GM19397 (cell line): ENCODE measurements around the gene IGFLR1.
A peak's percentile ranks its signal among the peaks of the same experiment; 100 is the strongest.
"Not testable (repeated sequence)": the region's sequence is repeated elsewhere in the genome, so short reads cannot be mapped to it uniquely, and the experiment has no call there.

Source experiments
- ATAC-seq: cut with Tn5 transposase; IDR thresholded peaks from one replicate; pipeline ENCODE4 v1.9.1; 2021; ENCODE audit warnings: mild to moderate bottlenecking, moderate library complexity; ENCODE audit not compliant: unreplicated experiment

Gene IGFLR1

DNA sequence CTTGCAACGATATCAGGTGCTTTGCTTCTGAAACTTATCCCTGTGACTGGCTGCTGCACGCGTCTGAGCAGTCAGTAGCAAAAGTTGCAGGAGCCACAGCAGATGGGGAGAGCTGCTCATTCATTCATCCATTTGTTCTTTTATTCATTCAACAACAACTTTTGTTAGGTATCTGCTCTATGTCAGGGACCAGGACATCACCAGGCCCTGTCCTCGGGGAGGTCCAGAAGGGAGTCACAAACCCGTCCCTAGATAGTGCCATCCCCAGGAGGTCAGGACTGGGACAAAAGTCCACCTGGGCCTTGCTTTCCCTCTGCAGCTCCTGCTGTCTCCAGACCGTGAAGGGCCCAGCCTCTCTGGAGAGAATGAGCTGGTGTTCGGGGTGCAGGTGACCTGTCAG is 35.7 kb upstream of the IGFLR1 start:
- no peak for ATAC-seq

DNA sequence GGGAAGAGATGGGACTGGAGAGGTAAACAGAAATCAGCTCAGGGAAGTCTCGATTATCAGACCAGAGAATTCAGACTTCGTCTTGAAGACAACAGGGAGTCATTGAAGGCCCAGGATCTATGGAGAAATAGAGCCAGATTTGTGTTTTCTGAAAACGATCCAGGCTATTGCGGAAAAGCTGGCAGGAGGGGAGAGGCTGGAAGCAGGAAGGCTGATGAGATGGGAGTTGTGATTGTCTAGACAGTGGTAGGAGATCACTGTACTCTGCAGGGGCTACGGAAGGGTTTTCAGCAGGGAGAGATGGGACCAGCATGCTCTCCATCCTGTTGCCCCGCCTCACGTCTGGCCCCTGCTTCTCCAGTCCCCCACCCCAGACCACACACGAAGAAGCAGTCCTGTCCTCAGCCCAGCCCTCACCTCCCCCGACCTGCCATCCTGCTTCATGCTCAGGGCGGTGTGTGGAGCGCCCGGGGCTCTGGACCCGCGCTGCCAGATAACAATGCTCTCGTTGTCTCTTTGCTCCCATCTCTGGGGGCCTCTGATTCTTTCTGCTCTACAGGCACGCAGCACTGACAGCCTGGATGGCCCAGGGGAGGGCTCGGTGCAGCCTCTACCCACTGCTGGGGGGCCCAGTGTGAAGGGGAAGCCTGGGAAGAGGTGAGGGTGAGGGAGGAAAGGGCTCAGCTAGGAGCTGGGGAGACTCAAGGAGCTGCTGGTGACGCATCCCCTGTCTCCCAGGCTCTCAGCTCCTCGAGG is 35.0 kb upstream of the IGFLR1 start:
- ATAC-seq: no peak

DNA sequence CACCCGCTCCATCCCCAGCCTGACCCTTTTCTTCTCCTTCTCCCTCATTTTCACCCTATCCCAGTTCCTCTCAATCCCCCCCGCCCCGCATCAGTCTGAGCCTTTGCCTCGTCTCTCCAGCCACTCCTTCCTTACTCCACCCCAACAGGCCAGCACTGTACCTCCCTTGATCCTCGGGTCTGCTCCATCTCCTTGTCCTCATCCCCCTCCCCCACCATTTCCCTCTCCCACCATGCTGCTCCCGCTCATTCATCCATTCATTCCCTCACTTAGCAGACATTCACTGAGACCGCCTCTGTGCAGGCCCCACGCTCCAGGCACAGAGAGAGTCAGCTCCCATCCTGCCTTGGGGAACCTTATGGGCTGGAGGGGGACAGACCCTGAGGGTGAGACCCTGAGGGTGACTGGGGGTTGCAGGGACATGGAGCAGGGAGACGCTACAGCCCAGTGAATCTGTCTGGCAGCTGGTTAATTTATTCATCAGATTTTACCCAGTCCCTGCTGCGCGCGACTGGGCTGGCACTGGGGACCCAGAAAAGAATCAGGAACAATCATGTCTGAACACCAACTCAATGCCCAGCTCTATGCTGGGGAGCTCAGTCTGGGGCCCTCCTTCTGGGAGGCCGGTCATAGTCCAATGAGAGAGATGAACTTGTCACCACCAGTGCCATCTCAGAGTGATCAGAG is 34.0 kb upstream of the IGFLR1 start:
- no peak for ATAC-seq

GRCh38 chr19:35775298-35776101 is 33.2 kb upstream of the IGFLR1 start, which contains the start of gene ARHGAP33:
ARHGAP33 (plus strand) TSS chr19:35775564; CDS start chr19:35775659, 95 bp downstream.
- peak; percentile 93 for ATAC-seq

DNA sequence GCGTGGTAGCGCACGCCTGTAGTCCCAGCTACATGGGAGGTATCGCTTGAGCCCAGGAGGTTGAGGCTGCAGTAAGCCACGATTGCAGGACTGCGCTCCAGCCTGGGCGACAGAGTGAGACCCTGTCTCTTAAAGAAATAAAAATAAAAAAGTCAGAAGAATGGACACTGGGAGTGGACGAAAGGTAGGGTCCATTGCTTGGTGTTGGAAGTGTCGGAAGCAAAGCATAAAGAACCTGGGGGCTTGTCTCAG is 32.7 kb upstream of the IGFLR1 start:
- peak; percentile 9 for ATAC-seq

DNA sequence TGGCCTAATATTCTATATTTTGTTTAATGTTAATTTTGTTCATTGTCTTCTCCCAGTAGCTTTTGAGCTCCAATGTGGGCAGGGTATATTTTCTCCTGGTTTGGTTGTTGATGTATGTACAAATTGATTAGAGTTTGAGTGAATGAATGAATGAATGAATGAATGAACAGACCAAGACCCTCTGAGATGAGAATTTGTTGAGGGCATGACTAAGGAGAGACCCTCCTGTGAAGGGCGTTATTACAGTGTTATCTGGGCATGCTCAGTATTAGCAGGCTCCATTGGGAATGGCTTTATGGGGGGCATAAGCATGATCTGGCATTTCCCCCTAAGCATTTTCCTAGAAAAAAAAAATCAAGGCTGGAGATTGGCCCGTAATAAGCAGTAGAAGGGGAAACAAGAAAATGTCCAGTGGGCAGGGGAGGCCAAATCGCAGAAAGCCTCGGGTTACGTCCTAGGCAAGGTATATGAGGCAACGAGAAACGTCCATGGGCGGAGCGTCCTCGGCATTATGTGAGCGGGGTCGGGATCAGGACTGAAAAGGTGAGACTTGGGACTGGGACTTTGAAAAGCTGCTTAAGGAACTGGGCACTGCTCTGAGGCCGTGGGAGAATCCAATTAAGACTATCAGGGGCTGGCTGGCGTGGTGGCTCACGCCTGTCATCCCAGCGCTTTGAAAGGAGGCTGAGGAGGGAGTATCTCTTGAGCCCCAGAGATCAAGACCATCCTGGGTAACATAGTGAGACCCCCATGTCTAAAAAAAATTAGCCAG is 32.2 kb upstream of the IGFLR1 start:
- ATAC-seq: no peak

- no peak for ATAC-seq
Measured at GRCh38 chr19:35773020-35773806, 31.0 kb upstream of the IGFLR1 start.

GRCh38 chr19:35772362-35772761 is 30.1 kb upstream of the IGFLR1 start:
- not testable (repeated sequence) for ATAC-seq

GRCh38 chr19:35768082-35768421 is 25.8 kb upstream of the IGFLR1 start:
- ATAC-seq: no peak

GRCh38 chr19:35767288-35768081 is 25.2 kb upstream of the IGFLR1 start:
- ATAC-seq: no peak

DNA sequence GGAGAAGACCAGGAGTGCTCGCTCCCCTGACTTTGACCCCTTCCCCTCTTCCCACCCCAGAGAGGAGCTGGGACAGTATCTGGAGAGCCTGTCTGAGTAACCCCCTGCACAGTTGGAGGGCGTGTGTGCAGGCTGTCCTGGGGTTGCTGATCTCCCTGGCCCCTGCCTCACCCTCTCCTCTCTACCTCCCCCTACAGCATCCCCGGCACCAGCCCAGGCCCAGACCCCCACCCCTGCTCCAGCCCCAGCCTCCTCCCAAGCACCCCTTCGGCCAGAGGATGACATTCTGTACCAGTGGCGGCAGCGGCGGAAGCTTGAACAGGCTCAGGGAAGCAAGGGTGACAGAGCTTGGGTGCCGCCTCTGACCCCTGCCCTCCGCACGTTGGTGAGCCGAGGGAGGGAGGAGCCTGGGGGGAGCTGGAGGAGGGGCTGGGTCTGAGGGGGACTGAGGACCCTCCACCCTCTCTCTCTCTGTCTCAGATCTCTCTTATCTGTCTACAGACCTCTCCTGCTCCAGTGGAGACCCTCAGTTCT is 24.4 kb upstream of the IGFLR1 start:
- no peak for ATAC-seq

DNA sequence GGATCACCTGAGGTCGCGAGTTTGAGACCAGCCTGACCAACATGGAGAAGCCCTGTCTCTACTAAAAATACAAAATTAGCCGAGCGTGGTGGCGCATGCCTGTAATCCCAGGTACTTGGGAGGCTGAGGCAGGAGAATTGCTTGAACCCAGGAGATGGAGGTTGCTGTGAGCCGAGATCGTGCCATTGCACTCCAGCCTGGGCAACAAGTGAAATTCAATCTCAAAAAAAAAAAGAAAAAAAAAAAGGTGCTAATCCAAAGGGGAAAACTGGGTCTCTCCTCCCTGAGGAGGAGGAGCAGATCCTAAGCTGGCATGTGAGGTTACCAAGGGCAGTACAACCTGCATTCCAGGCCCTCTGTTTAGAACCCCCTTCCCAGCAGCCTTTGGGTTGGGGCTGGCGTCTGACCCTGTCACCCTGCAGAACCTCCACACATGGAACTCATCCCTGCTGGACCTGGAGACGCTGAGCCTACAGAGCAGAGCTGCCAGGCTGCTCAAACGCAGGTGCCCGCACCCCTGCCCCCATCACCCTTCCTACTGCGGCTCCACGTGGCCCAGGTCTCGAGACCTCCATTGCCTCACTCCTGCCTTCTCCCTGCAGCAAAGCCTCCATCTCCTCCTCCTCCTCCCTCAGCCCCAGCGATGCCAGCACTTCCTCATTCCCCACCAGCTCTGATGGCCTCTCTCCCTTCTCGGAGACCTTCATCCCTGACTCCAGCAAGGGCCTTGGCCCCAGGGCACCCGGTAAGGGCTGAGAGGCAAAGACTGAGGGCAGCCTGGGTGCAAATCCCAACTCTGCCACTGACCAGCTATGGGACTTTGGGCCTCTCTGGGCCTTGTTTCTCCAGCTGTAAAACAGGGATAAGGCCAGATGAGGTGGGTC is 22.4 kb upstream of the IGFLR1 start:
- no peak for ATAC-seq

DNA sequence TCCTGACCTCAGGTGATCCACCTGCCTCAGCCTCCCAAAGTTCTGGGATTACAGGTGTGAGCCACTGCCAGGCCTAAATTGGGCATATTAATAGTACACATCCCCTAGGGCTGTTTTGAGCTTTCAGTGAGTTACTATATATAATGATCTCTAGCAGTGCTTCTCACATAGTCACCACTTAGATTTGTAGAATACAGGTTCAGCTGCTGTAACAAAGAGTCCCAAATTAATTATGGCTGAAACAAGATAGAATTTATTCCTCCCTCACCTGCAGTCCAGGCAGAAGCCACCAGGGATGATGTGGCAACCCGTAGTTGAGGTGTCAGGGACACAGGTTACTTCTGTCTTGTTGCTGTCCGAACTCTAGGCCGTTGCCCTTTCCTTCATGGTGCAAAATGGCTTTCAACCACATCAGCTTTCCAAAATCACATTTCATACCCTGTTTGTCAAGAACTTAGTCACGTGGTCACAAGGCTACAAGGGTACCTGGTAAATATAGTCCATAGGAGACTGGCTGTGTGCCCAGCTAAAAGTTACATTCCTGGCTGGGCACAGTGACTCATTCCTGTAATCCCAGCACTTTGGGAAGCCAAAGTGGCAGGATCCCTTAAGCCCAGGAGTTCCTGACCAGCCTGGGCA is 18.6 kb upstream of the IGFLR1 start:
- no peak for ATAC-seq

- no peak for ATAC-seq
Measured at GRCh38 chr19:35759697-35760096, 17.4 kb upstream of the IGFLR1 start.

DNA sequence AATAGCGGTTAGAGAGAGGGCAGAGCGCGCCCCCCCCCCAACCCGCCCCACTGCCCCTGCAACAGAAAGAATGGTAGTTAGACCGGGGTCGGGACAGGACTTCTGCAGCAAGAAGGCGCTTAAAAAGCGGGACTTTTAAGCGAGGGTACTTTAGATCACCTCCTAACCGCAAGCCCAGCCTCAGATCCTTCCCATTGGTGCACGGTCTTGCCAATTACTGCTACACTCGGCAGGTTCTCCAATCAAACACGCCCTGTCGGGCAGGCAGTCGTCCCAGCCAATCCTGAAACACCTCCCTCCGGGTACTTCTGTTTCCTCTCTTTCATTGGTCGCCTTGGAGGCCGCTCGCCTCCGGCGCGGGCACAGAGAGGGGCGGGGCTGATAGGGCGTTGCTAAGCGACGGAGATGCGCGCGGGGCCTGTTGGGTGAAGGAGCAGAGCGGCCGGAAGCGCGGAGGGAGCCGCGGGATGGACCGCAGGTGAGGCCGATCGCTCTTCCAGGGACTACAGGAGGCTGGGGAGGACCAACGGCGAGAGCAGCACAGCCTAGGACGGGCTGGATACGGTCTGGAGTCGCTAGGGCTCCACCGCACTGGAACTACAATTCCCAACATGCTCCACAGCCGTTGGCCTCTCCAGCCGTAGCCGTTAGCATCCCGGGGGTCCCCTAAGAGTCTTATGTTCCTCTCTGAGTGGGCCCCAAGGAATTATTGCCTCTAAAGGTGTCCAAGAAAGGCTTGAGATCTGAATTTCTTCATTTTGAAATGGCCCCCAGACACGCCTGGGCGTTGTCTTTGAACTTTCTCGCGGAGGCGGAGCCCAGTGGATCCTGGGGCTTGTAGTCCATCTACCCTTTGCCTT is 15.7 kb upstream of the IGFLR1 start, which contains the start of gene PROSER3:
Gene PROSER3, plus strand, starts transcription at position 428 of the 860 bp plus-strand sequence. Its CDS starts 40 bp downstream, at position 468.
- ATAC-seq: peak; percentile 93

DNA sequence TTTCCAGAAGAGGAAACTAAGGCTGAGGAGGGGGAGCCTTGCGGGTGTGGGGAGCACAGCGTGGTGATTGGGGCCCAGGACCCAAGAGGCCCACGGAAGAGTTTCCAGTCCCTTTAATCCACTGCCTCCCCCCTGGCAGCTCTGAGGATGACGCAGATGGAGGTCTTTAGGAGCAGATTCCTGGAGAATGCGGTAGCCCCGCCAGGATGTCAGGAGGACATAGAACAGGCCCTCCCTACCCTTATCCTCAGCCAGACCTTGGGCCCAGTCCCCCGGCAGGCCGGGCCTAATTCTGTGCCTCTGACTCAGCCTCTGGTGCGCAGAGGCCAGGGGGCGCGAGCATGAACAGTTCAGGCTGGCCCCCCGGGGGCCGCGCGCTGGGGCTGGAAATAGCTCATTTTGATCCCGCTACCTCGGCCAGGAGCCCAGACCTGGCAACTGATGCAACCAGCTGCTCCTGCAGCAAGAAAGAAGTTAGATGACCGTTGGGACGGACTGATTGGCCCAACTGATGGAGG is 15.0 kb upstream of the IGFLR1 start:
- no peak for ATAC-seq
